ENCODE measurements around the gene MCC. TPM values are rescaled to one million over a fixed set of nuclear protein-coding genes. Genes with fewer than 3 reads are reported as not detected.

MCC gene
- total and polyA plus RNA-seq, 2 of the 4 experiments (the other 2 are of a cell fraction), result 5.0 to 20.6 TPM

GRCh38 chr5:113397046-113397445 is 91.2 kb downstream of the MCC start:
- H4K5ac ChIP-seq (ENCODE audit: low read depth, low read length), result no peak overlapping the region
- no peaks in the 10 kb centered on the region for H4K20me1 ChIP-seq (ENCODE audit: insufficient read depth, low read length)
- no peaks in the 10 kb centered on the region for H3K9me3 ChIP-seq (ENCODE audit: control insufficient read depth, insufficient read depth, low read length)
- H3K4me1 ChIP-seq (ENCODE audit: control insufficient read depth, insufficient read depth, low read length), result no peaks in the 10 kb centered on the region
- no peaks in the 10 kb centered on the region; a peak in 1 of 4 replicates for H3K79me1 ChIP-seq (ENCODE audit: low read depth in 1 of 2, low read length in 2 of 2)
- H3K56ac ChIP-seq (ENCODE audit: extremely low read depth, insufficient read depth, low read length), result no peak overlapping the region
- H3K9ac ChIP-seq (ENCODE audit: low read depth, low read length), result no peak overlapping the region
- no peak overlapping the region for H2BK15ac ChIP-seq (ENCODE audit: low read depth, low read length)
- H3K9me1 ChIP-seq (ENCODE audit: insufficient read depth, low read length), result no peaks in the 10 kb centered on the region; the same call in 1 of the 2 replicates
- no peak for DNase-seq
- H3K27me3 ChIP-seq (ENCODE audit: control insufficient read depth, insufficient read depth, low read length), result no peaks in the 10 kb centered on the region
- H3K23ac ChIP-seq (ENCODE audit: low read depth, low read length), result no peak overlapping the region
- no peak overlapping the region for H3K27ac ChIP-seq (ENCODE audit: insufficient read depth, low read length)
- H2BK5ac ChIP-seq (ENCODE audit: low read depth, low read length, poor library complexity, severe bottlenecking), result no peak overlapping the region
- intact Hi-C loops (cut with micrococcal nuclease), result no loop called here
- no peak overlapping the region for H2BK120ac ChIP-seq (ENCODE audit: low read depth, low read length)
- POLR2A ChIA-PET (ENCODE audit: unreplicated experiment), result no interaction called here
- CTCF ChIA-PET, result no interaction called here
- H3K14ac ChIP-seq (replicated peaks; ENCODE audit: low read depth, low read length), result no peak overlapping the region
- dilution Hi-C loops (cut with HindIII; ENCODE audit: low sequenced_read_pairs, unreplicated experiment), result no loop called here
- no peak overlapping the region for H3K4me3 ChIP-seq (ENCODE audit: insufficient read depth, low read depth, low read length)
- H2AK5ac ChIP-seq (ENCODE audit: low read depth, low read length), result no peak overlapping the region
- WGBS, 2 experiments (ENCODE audit: extremely low coverage in 2 of 2, insufficient read length in 1 of 2), result no CpG with 5 or more reads among the region's 3 CpGs
- no peak overlapping the region for H2BK20ac ChIP-seq (ENCODE audit: low read depth, low read length)
- H2AK9ac ChIP-seq (replicated peaks; ENCODE audit: low read depth, low read length, poor library complexity), result no peak overlapping the region
- no peak overlapping the region for H3K18ac ChIP-seq (ENCODE audit: low read depth, low read length)
- H4K8ac ChIP-seq (ENCODE audit: low read depth in 2 of 2, low read length in 2 of 2), result no peak overlapping the region
- no peak overlapping the region for H2AFZ ChIP-seq (replicated peaks; ENCODE audit: low read length, poor library complexity)
- no peak overlapping the region for H3K4me2 ChIP-seq (ENCODE audit: low read depth, low read length)
- H3K36me3 ChIP-seq (ENCODE audit: control insufficient read depth, insufficient read depth, low read length), result no peaks in the 10 kb centered on the region
- in situ Hi-C loops (cut with MboI; ENCODE audit: low sequenced_read_pairs), result no loop called here
- no peak overlapping the region for H4K91ac ChIP-seq (ENCODE audit: insufficient read depth, low read depth, low read length)
- TF ChIP-seq ELK1 (IDR thresholded peaks at IDR 0.05; ENCODE audit: borderline replicate concordance, low read depth, low read length) (no peak), NFE2L2 (IDR thresholded peaks at IDR 0.05; ENCODE audit: low read depth, low read length) (no peak), SMC3 (IDR thresholded peaks at IDR 0.05; ENCODE audit: low read depth, low read length) (no peak), BHLHE40 (IDR thresholded peaks at IDR 0.05; ENCODE audit: low read depth, low read length) (no peak), RAD21 (IDR thresholded peaks at IDR 0.05; ENCODE audit: low read length) (no peak), MAFK (IDR thresholded peaks at IDR 0.05; ENCODE audit: low read depth, low read length) (no peak), MXI1 (IDR thresholded peaks at IDR 0.05; ENCODE audit: borderline replicate concordance, low read depth, low read length) (no peak), CHD1 (IDR thresholded peaks at IDR 0.05; ENCODE audit: low read depth, low read length) (no peak), CEBPB (IDR thresholded peaks at IDR 0.05; ENCODE audit: low read depth, low read length) (no peak)
- TF ChIP-seq, protein P1, sequence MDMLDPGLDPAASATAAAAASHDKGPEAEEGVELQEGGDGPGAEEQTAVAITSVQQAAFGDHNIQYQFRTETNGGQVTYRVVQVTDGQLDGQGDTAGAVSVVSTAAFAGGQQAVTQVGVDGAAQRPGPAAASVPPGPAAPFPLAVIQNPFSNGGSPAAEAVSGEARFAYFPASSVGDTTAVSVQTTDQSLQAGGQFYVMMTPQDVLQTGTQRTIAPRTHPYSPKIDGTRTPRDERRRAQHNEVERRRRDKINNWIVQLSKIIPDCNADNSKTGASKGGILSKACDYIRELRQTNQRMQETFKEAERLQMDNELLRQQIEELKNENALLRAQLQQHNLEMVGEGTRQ (IDR thresholded peaks at IDR 0.05; ENCODE audit: low read depth, low read length), result no peak
- no peak for ATAC-seq (ENCODE audit: low read depth)
- BruUV-seq (replicated peaks), result no TSS peak
- no peak overlapping the region for H3K4ac ChIP-seq (ENCODE audit: low read depth, low read length)
